IPS-NIHi11 (cell line): ENCODE data around the gene KRTAP4-9.
"Not testable (repeated sequence)": the region's sequence is repeated elsewhere in the genome, so short reads cannot be mapped to it uniquely, and the experiment has no call there.

Experiments used
- DNase-seq: peaks from one replicate; pipeline ENCODE4 v3.0.0; 2012; ENCODE audit warnings: mixed read lengths, low spot score

KRTAP4-9 gene

GRCh38 chr17:41105347-41105746 is at the start of gene KRTAP4-9:
Gene KRTAP4-9, plus strand, starts transcription at chr17:41105389. Its CDS starts 0 bp downstream, at chr17:41105389.
- not testable (repeated sequence) for DNase-seq

GRCh38 chr17:41057547-41057946 is 47.6 kb upstream of the KRTAP4-9 start:
- no peak for DNase-seq

GRCh38 chr17:41058741-41059140 is 46.4 kb upstream of the KRTAP4-9 start:
- DNase-seq = no peak

GRCh38 chr17:41059276-41060051 is 45.7 kb upstream of the KRTAP4-9 start:
- DNase-seq = not testable (repeated sequence)

GRCh38 chr17:41060052-41060604 is 45.1 kb upstream of the KRTAP4-9 start, which contains the start of gene KRTAP2-3:
Gene KRTAP2-3, minus strand, starts transcription at chr17:41060114. Its CDS starts 64 bp downstream, at chr17:41060050.
- DNase-seq = no peak

DNA sequence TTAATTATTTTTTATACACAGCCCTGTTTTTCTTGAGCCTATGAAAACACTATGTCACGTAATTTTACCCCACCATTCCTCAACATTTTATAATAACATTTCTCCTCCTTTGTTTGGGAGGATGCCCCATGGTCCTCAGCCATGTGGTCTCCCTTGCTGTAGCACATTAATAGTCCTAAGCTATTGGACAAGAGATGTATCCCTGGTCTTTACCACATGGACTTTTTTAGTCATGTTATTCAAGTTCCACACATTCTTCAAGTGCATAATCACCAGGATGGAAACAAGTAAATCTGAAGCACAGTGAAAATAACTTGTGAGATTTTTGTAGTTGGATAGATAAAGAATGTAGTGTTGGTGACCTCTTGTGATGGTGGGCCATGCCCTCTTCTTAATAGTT is 43.2 kb upstream of the KRTAP4-9 start:
- no peak for DNase-seq

DNA sequence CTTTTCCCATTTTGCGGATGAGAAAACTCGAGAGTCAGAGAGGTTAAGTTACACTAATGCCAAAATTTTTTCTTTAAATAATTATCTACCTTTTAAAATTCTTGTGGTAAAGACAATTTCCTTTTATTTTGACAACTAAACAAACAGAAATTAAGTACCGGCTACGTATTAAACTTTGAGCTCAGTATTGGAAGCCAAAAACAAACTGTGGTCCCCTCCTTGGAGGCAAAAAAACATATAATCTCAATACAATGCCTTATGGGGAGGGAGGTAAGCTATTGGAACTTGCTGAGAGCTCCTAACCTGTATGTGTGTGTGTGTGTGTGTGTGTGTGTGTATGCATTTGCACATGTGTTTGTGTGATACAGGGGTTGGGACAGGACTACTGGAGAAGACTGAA is 41.7 kb upstream of the KRTAP4-9 start:
- DNase-seq = no peak

- no peak for DNase-seq
These were observed 40.9 kb upstream of the KRTAP4-9 start for GRCh38 chr17:41064301-41064700.

- DNase-seq = not testable (repeated sequence)
These were observed 40.0 kb upstream of the KRTAP4-9 start for GRCh38 chr17:41065016-41065689.

DNA sequence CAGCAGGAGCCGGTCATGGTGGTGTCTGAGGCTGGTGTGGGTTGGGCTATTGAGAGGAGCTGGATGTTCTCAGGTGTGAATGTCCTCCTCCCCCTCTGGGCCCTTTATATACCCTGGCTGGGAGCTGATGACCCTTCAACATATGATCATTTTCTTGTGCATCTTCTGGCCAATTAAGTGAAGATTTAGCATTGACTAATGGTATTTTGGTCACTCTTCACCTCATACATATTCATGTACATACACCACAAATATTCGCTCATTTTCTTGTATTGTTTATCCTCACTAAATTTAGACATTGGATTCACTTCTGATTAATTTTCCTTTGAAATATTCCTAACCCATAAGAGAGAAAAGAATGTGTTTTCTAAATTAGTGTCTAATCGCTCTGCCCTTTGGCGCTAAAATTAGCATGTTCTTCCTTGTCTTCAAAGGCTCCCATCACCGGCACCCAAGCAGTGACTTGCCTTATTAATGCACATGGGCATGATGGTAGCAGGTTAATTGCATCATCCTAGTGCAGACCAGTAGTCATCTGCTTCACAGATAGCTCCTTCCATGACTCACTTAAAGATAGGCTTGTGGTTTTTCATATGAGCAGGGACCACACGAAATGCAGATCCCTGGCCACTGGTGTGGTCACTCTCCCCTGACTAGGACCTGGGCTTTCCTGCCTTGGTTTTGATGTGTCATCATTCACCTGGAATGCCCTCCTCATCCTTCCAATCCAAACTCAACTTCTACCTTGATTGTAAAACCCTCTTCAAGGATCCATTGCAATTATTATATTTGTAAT is 39.2 kb upstream of the KRTAP4-9 start, which contains the start of gene KRTAP2-4:
Gene KRTAP2-4, minus strand, starts transcription at position 51 of the 796 bp plus-strand sequence. Its CDS starts 34 bp downstream, at position 17.
- DNase-seq = no peak

GRCh38 chr17:41067281-41067680 is 37.9 kb upstream of the KRTAP4-9 start:
- no peak for DNase-seq

GRCh38 chr17:41069031-41069430 is 36.2 kb upstream of the KRTAP4-9 start:
- no peak for DNase-seq

DNA sequence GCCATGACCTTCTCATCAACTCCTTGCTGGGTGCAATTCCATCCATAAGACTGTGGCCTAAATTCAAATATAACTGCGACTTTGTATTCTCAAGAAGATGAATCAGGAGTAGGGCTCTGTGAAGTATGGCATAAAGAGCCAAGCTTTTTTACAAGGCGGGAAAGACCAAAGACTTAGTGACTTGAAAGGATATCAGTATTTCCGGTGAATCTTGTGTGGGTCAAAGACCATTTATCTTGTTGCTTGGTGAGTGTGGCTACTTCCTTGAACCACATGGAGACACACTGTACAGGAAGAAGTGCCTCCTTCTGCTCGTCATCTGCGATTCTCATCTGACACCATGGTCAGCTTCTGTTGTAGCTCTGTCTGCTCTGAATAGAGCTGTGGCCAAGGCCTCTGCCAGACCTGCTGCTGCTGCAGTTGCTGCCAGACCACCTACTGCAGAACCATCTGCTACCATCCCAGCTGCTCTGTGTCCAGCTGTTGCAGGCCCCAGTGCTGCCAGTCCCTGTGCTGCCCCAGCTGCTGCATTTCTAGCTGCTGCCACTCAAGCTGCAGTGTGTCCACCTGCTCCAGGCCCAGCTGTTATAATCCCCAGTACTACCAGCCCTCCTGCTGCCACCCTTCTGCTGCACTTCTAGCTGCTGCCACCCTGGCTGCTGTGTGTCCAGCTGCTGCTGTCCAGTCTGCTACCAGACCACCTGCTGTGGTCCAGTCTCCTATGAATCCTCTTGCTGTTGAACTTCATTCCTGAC is 33.4 kb upstream of the KRTAP4-9 start:
- no peak for DNase-seq

- DNase-seq = no peak
These were observed 31.5 kb upstream of the KRTAP4-9 start for GRCh38 chr17:41073676-41074075.

- no peak for DNase-seq
These were observed 28.4 kb upstream of the KRTAP4-9 start for GRCh38 chr17:41076788-41077187.

DNA sequence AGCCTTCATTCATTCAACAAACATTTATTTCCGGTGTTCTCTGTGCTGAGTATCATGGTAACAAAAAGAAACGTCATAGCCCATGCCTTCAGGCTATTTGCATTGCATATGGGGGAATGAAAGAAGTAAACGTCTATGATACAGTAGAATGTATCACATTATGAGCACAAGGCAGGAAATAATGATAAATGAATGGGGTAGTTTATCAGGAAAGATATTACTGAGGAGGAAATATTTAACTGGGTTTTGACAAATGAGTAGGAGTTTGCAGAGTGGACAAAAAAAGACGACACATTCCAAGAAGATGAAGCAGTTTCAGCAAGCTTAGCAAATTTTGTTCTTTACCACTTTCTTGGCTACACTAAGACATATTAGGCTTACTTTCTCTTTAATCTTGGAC is 22.6 kb upstream of the KRTAP4-9 start:
- DNase-seq = no peak

GRCh38 chr17:41083427-41083826 is 21.8 kb upstream of the KRTAP4-9 start:
- not testable (repeated sequence) for DNase-seq

GRCh38 chr17:41084100-41084856 is 20.9 kb upstream of the KRTAP4-9 start, which contains the start of gene KRTAP4-7:
Gene KRTAP4-7, plus strand, starts transcription at chr17:41084150. Its CDS starts 57 bp downstream, at chr17:41084207.
- DNase-seq = not testable (repeated sequence)

- not testable (repeated sequence) for DNase-seq
These were observed 16.3 kb upstream of the KRTAP4-9 start for GRCh38 chr17:41088760-41089352.

GRCh38 chr17:41096055-41096454 is 9.1 kb upstream of the KRTAP4-9 start:
- no peak for DNase-seq
